Right lobe of liver (tissue), 4 donors: ENCODE measurements around the gene CD151.

Source experiments
- POLR2A ChIP-seq: fragments of 450-650 bp; IDR thresholded peaks from one replicate; pipeline ENCODE4 v1.6.1; 2017; ENCODE audit warnings: antibody characterized with exemption, mild to moderate bottlenecking
- TF ChIP-seq, protein P1 (sequence below), 4 donors: fragments of 200-600 bp in 3 of 4; fragments of 450-650 bp in 1 of 4; IDR thresholded peaks; one replicate each; pipeline versions ENCODE4 v1.5.1 to v1.8.0; 2016 to 2022; ENCODE audit warnings: antibody characterized with exemption in 4 of 4, mild to moderate bottlenecking in 2 of 4
- donor health status: DM: no; HTN: no; CAD: no.
- donor health status: DM: no; HTN: no; CAD: no.
- donor health status: DM: no; HTN: yes; CAD: no.

GRCh38 chr11:797296-798092 lies 35.3 kb upstream of the CD151 start:
- TF ChIP-seq POLR2A, result no peak
- TF ChIP-seq, protein P1, sequence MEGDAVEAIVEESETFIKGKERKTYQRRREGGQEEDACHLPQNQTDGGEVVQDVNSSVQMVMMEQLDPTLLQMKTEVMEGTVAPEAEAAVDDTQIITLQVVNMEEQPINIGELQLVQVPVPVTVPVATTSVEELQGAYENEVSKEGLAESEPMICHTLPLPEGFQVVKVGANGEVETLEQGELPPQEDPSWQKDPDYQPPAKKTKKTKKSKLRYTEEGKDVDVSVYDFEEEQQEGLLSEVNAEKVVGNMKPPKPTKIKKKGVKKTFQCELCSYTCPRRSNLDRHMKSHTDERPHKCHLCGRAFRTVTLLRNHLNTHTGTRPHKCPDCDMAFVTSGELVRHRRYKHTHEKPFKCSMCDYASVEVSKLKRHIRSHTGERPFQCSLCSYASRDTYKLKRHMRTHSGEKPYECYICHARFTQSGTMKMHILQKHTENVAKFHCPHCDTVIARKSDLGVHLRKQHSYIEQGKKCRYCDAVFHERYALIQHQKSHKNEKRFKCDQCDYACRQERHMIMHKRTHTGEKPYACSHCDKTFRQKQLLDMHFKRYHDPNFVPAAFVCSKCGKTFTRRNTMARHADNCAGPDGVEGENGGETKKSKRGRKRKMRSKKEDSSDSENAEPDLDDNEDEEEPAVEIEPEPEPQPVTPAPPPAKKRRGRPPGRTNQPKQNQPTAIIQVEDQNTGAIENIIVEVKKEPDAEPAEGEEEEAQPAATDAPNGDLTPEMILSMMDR (IDR thresholded peaks at IDR 0.05), result no peak
